ENCODE data around the gene NPHS1. TPM values are rescaled to one million over a fixed set of nuclear protein-coding genes. Genes with fewer than 3 reads are reported as not detected.

Gene NPHS1
- total RNA-seq, 4 donors from 2014 or later, result 0.14 TPM; not detected in 3

GRCh38 chr19:35830986-35831385, 21.3 kb downstream of the NPHS1 start:
- intact Hi-C loops (cut with DNase I; ENCODE audit: low total_unique reads), result no loop called here
- Histone ChIP-seq H3K27ac (no peak overlapping the region), H3K27me3 (no peaks in the 10 kb centered on the region), H3K9me3 (no peaks in the 10 kb centered on the region), H3K36me3 (no peaks in the 10 kb centered on the region), H3K4me1 (no peaks in the 10 kb centered on the region), H3K4me3 (no peak overlapping the region)
- no peak for DNase-seq
- no peak for TF ChIP-seq POLR2A (IDR thresholded peaks at IDR 0.05)
- TF ChIP-seq, protein P1, sequence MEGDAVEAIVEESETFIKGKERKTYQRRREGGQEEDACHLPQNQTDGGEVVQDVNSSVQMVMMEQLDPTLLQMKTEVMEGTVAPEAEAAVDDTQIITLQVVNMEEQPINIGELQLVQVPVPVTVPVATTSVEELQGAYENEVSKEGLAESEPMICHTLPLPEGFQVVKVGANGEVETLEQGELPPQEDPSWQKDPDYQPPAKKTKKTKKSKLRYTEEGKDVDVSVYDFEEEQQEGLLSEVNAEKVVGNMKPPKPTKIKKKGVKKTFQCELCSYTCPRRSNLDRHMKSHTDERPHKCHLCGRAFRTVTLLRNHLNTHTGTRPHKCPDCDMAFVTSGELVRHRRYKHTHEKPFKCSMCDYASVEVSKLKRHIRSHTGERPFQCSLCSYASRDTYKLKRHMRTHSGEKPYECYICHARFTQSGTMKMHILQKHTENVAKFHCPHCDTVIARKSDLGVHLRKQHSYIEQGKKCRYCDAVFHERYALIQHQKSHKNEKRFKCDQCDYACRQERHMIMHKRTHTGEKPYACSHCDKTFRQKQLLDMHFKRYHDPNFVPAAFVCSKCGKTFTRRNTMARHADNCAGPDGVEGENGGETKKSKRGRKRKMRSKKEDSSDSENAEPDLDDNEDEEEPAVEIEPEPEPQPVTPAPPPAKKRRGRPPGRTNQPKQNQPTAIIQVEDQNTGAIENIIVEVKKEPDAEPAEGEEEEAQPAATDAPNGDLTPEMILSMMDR (IDR thresholded peaks at IDR 0.05), result no peak

GRCh38 chr19:35828692-35829301, 23.5 kb downstream of the NPHS1 start:
- Histone ChIP-seq H3K36me3 (no peaks in the 10 kb centered on the region), H3K9me3 (no peaks in the 10 kb centered on the region), H3K27ac (no peak overlapping the region), H3K27me3 (no peaks in the 10 kb centered on the region), H3K4me1 (no peaks in the 10 kb centered on the region), H3K4me3 (no peak overlapping the region)
- DNase-seq, result peak; percentile 29 to 31
- TF ChIP-seq POLR2A (IDR thresholded peaks at IDR 0.05), result no peak
- TF ChIP-seq, protein P1 (IDR thresholded peaks at IDR 0.05), result no peak
- intact Hi-C loops (cut with DNase I; ENCODE audit: low total_unique reads), result no loop called here

DNA sequence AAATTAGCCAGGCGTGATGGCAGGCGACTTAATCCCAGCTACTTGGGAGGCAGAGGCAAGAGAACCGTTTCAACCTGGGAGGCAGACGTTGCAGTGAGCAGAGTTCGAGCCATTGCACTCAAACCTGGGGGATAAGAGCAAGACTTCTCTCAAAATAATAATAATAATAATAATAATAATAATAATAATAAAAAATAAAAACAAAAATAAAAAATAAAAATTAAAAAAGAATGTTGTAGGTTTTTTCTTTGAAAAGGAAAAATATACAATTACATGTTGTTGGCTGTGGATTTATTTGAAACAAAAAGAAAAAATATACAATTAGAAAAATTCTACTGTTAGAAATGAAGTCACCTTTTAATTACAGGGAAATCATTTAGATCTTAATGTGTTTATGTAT, 28.2 kb downstream of the NPHS1 start:
- no peaks in the 10 kb centered on the region for H3K27me3 ChIP-seq
- no peak overlapping the region for H3K4me3 ChIP-seq
- TF ChIP-seq, protein P1 (IDR thresholded peaks at IDR 0.05), result no peak
- no peak for TF ChIP-seq POLR2A (IDR thresholded peaks at IDR 0.05)
- H3K9me3 ChIP-seq, result no peaks in the 10 kb centered on the region
- no peak overlapping the region for H3K27ac ChIP-seq
- no peaks in the 10 kb centered on the region for H3K36me3 ChIP-seq
- DNase-seq, result no peak
- H3K4me1 ChIP-seq, result no peaks in the 10 kb centered on the region
- intact Hi-C loops (cut with DNase I; ENCODE audit: low total_unique reads), result no loop called here

DNA sequence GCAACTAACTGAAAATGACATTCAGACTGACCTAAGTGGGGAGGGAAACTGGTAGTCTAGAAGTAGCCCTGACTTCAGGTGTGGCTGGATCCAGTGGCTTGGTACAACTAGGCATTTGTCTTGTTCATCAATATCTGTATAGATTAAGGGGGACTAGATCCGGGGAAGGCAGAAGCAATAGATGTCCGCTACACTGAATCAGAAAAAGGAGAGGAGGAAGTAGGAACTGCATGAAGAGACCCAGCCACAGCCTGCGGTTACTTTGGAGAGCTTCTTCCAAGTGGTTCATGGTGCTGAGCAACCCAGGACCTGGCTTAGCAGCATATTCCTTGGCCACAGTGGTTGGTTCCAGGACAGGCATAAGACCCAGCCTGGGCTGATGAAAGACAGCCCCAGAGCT, 29.7 kb downstream of the NPHS1 start:
- no peaks in the 10 kb centered on the region for H3K4me1 ChIP-seq
- no peak for DNase-seq
- no peaks in the 10 kb centered on the region for H3K9me3 ChIP-seq
- no peak overlapping the region for H3K4me3 ChIP-seq
- TF ChIP-seq, protein P1 (IDR thresholded peaks at IDR 0.05), result no peak
- TF ChIP-seq POLR2A (IDR thresholded peaks at IDR 0.05), result no peak
- H3K27ac ChIP-seq, result no peak overlapping the region
- H3K36me3 ChIP-seq, result no peaks in the 10 kb centered on the region
- H3K27me3 ChIP-seq, result no peaks in the 10 kb centered on the region
- intact Hi-C loops (cut with DNase I; ENCODE audit: low total_unique reads), result no loop called here

DNA sequence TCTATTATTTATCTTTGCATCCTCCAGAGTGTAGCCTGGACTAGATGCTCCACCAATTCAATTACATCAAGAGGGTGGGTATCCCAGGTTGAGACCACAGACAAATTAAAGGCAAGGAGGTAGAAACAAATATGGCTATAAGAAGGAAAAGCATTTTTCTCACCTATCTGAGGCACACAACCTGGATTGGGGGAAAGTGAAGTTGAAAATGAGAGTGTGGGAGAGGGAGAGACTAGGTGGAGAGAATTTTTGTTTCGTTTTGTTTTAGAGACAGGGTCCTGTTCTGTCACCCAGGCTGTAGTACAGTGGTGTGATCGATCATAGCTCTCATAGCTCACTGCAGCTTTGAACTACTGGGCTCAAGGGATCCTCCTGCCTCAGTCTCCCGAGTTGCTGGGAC, 33.9 kb downstream of the NPHS1 start:
- TF ChIP-seq, protein P1 (IDR thresholded peaks at IDR 0.05), result no peak
- TF ChIP-seq POLR2A (IDR thresholded peaks at IDR 0.05), result no peak
- DNase-seq, result no peak
- Histone ChIP-seq H3K9me3 (no peaks in the 10 kb centered on the region), H3K4me3 (no peak overlapping the region), H3K36me3 (no peaks in the 10 kb centered on the region), H3K27me3 (no peaks in the 10 kb centered on the region), H3K4me1 (no peaks in the 10 kb centered on the region), H3K27ac (no peak overlapping the region)
- intact Hi-C loops (cut with DNase I; ENCODE audit: low total_unique reads), result no loop called here

All from uterus (tissue), 4 donors.